Peyer's patch (tissue), 4 donors: ENCODE results near the gene EXOSC5.

Experiments
- POLR2A ChIP-seq, 2 donors: fragments of 450-650 bp; IDR thresholded peaks; one replicate each; pipeline ENCODE4 v1.5.1; 2017; ENCODE audit warnings: antibody characterized with exemption in 2 of 2, mild to moderate bottlenecking in 2 of 2, moderate library complexity in 2 of 2
- TF ChIP-seq, protein P1 (sequence below), 6 experiments: fragments of 450-650 bp in 4 of 6; fragments of 200-600 bp in 2 of 6; sonication (generic) in 1 of 6; IDR thresholded peaks; one replicate each; pipeline ENCODE4 v1.5.1; 2017 to 2019; ENCODE audit warnings: antibody characterized with exemption in 6 of 6, mild to moderate bottlenecking in 3 of 6, moderate library complexity in 1 of 6

GRCh38 chr19:41398598-41398997 lies 1.4 kb upstream of the EXOSC5 start:
- TF ChIP-seq, protein P1, sequence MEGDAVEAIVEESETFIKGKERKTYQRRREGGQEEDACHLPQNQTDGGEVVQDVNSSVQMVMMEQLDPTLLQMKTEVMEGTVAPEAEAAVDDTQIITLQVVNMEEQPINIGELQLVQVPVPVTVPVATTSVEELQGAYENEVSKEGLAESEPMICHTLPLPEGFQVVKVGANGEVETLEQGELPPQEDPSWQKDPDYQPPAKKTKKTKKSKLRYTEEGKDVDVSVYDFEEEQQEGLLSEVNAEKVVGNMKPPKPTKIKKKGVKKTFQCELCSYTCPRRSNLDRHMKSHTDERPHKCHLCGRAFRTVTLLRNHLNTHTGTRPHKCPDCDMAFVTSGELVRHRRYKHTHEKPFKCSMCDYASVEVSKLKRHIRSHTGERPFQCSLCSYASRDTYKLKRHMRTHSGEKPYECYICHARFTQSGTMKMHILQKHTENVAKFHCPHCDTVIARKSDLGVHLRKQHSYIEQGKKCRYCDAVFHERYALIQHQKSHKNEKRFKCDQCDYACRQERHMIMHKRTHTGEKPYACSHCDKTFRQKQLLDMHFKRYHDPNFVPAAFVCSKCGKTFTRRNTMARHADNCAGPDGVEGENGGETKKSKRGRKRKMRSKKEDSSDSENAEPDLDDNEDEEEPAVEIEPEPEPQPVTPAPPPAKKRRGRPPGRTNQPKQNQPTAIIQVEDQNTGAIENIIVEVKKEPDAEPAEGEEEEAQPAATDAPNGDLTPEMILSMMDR (IDR thresholded peaks at IDR 0.05), result no peak
- no peak for TF ChIP-seq POLR2A (IDR thresholded peaks at IDR 0.05)
